GM13977 (cell line): ENCODE measurements around the gene CFHR3.
"Not testable (repeated sequence)": the region's sequence is repeated elsewhere in the genome, so short reads cannot be mapped to it uniquely, and the experiment has no call there.

Source experiments
- DNase-seq: peaks from one replicate; pipeline ENCODE4 v3.0.0; 2012; ENCODE audit warnings: low spot score
- CTCF ChIP-seq: IDR thresholded peaks from 2 replicates; pipeline ENCODE4 v1.5.1; 2012; ENCODE audit warnings: mild to moderate bottlenecking, control low read depth; ENCODE audit not compliant: insufficient read depth; ENCODE audit errors: extremely low read depth, missing control alignments
- in situ Hi-C: fragments of 300-500 bp; cut with MboI; formaldehyde crosslinking; loops from one replicate; pipeline ENCODE4 v1.12.0; 2022; ENCODE audit warnings: low sequenced_read_pairs, low pct_unique_long_range_greater_than_20kb, mixed read lengths, inconsistent platforms; ENCODE audit not compliant: unreplicated experiment

CFHR3 gene

GRCh38 chr1:196743244-196743643, 31.4 kb upstream of the CFHR3 start:
- TF ChIP-seq CTCF = peak; percentile 26
- DNase-seq = peak; percentile 5
- in situ Hi-C loops = not testable (repeated sequence)

GRCh38 chr1:196765019-196765740, 9.5 kb upstream of the CFHR3 start:
- DNase-seq, in situ Hi-C loops: not testable (repeated sequence)

- in situ Hi-C loops, DNase-seq: not testable (repeated sequence)
Observed at GRCh38 chr1:196769823-196770222, 4.8 kb upstream of the CFHR3 start.

GRCh38 chr1:196773713-196774112, 927 bp upstream of the CFHR3 start:
- DNase-seq = no peak
- in situ Hi-C loops = no loop called here

GRCh38 chr1:196774175-196774574, 465 bp upstream of the CFHR3 start:
- TF ChIP-seq CTCF = no peak
- in situ Hi-C loops = no loop called here
- no peak for DNase-seq

More at GRCh38 chr1:196773713-196774112, 927 bp upstream of the CFHR3 start:
- no peak for TF ChIP-seq CTCF

- in situ Hi-C loops = no loop called here
- TF ChIP-seq CTCF = no peak
Observed at GRCh38 chr1:196777603-196778002, 3.0 kb downstream of the CFHR3 start.

GRCh38 chr1:196779093-196779492, 4.5 kb downstream of the CFHR3 start:
- in situ Hi-C loops = no loop called here
- no peak for TF ChIP-seq CTCF
- DNase-seq = no peak

More at GRCh38 chr1:196777603-196778002, 3.0 kb downstream of the CFHR3 start:
- DNase-seq = no peak

GRCh38 chr1:196791252-196791651, 16.6 kb downstream of the CFHR3 start:
- in situ Hi-C loops = not testable (repeated sequence)

GRCh38 chr1:196794103-196794502, 19.5 kb downstream of the CFHR3 start:
- in situ Hi-C loops, DNase-seq: not testable (repeated sequence)

More at GRCh38 chr1:196791252-196791651, 16.6 kb downstream of the CFHR3 start:
- not testable (repeated sequence) for DNase-seq
